WTC11 (cell line): ENCODE data around the gene KNL1. TPM values are rescaled to one million over a fixed set of nuclear protein-coding genes. Genes with fewer than 3 reads are reported as not detected.
A peak's percentile ranks its signal among the peaks of the same experiment; 100 is the strongest.

Experiments used
- ATAC-seq: fragments of 200-7000 bp; cut with Tn5 transposase; 2 replicates; pipeline ENCODE4 v1.10.0; 2021; ENCODE audit warnings: mild to moderate bottlenecking, moderate library complexity
- CTCF ChIA-PET: fragments of 300-600 bp; sonication (Branson Sonifier 250); formaldehyde crosslinking; loops from one replicate; lab custom pipeline; 2021; ENCODE audit warnings: antibody characterized with exemption; lab: Charles Lee
- POLR2A ChIA-PET: fragments of 350-600 bp; sonication (Branson Sonifier 250); formaldehyde crosslinking; loops from one replicate; lab custom pipeline; 2021; ENCODE audit warnings: antibody characterized with exemption; lab: Charles Lee
- DNase-seq: peaks from one replicate; pipeline ENCODE4 v3.0.0; 2021; ENCODE audit warnings: low spot score
- H3K27ac Mint-ChIP-seq: 2 replicates; pipeline ENCODE4 v1.8.0; 2021; ENCODE audit warnings: mixed read lengths
- H3K27me3 Mint-ChIP-seq: 2 replicates; pipeline ENCODE4 v1.8.0; 2021; ENCODE audit warnings: low read depth, mild to moderate bottlenecking, moderate library complexity, mixed read lengths
- H3K36me3 Mint-ChIP-seq: 2 replicates; pipeline ENCODE4 v1.8.0; 2021; ENCODE audit warnings: mixed read lengths
- H3K4me1 Mint-ChIP-seq: 2 replicates; pipeline ENCODE4 v1.8.0; 2022; ENCODE audit warnings: mixed read lengths
- H3K4me3 Mint-ChIP-seq: 2 replicates; pipeline ENCODE4 v1.8.0; 2021; ENCODE audit warnings: mild to moderate bottlenecking, moderate library complexity, mixed read lengths
- H3K9me3 Mint-ChIP-seq: 2 replicates; pipeline ENCODE4 v1.8.0; 2021; ENCODE audit warnings: mixed read lengths
- CBFB ChIP-seq: sonication (generic); formaldehyde crosslinking; IDR thresholded peaks from 2 replicates; pipeline ENCODE4 v1.8.1; 2022; ENCODE audit warnings: mild to moderate bottlenecking, low read depth, missing genetic modification reagents
- CREM ChIP-seq: sonication (generic); formaldehyde crosslinking; IDR thresholded peaks from 2 replicates; pipeline ENCODE4 v1.8.1; 2022; ENCODE audit warnings: mild to moderate bottlenecking, missing genetic modification reagents, moderate library complexity
- ELF4 ChIP-seq: sonication (generic); formaldehyde crosslinking; IDR thresholded peaks from 2 replicates; pipeline ENCODE4 v1.8.1; 2022; ENCODE audit warnings: low read depth, mild to moderate bottlenecking, moderate library complexity, missing genetic modification reagents
- ESRRA ChIP-seq: sonication (generic); formaldehyde crosslinking; IDR thresholded peaks from 2 replicates; pipeline ENCODE4 v1.8.1; 2022; ENCODE audit warnings: mild to moderate bottlenecking, missing genetic modification reagents, borderline replicate concordance
- ETV6 ChIP-seq: sonication (generic); formaldehyde crosslinking; IDR thresholded peaks from 2 replicates; pipeline ENCODE4 v1.8.1; 2022; ENCODE audit warnings: mild to moderate bottlenecking, missing genetic modification reagents
- FOXJ3 ChIP-seq: sonication (generic); formaldehyde crosslinking; IDR thresholded peaks from 2 replicates; pipeline ENCODE4 v1.9.0; 2021; ENCODE audit warnings: missing genetic modification reagents, mild to moderate bottlenecking, borderline replicate concordance
- FOXP1 ChIP-seq: sonication (generic); formaldehyde crosslinking; IDR thresholded peaks from 2 replicates; pipeline ENCODE4 v1.8.0; 2022; ENCODE audit warnings: missing genetic modification reagents, mild to moderate bottlenecking, moderate library complexity, borderline replicate concordance
- IRF2 ChIP-seq: sonication (generic); formaldehyde crosslinking; IDR thresholded peaks from 2 replicates; pipeline ENCODE4 v1.8.0; 2022; ENCODE audit warnings: low read depth, missing genetic modification reagents, borderline replicate concordance
- NFATC4 ChIP-seq: fragments of 250-450 bp; sonication (Bioruptor Pico); IDR thresholded peaks from 2 replicates; pipeline ENCODE4 v1.9.0; 2021; ENCODE audit warnings: mild to moderate bottlenecking
- NFE2L1 ChIP-seq: sonication (generic); formaldehyde crosslinking; IDR thresholded peaks from 2 replicates; pipeline ENCODE4 v1.8.1; 2023; ENCODE audit warnings: missing genetic modification reagents
- NR3C1 ChIP-seq: sonication (generic); formaldehyde crosslinking; conservative IDR thresholded peaks from 2 replicates; pipeline ENCODE4 v1.8.1; 2023; ENCODE audit warnings: low read depth, mild to moderate bottlenecking, missing genetic modification reagents
- OVOL2 ChIP-seq: fragments of 250-450 bp; sonication (Bioruptor Pico); IDR thresholded peaks from 2 replicates; pipeline ENCODE4 v1.9.0; 2021; ENCODE audit warnings: mild to moderate bottlenecking, borderline replicate concordance
- RORB ChIP-seq: fragments of 250-450 bp; sonication (Bioruptor Pico); IDR thresholded peaks from 2 replicates; pipeline ENCODE4 v1.9.0; 2021; ENCODE audit warnings: mild to moderate bottlenecking
- SMAD3 ChIP-seq: sonication (generic); formaldehyde crosslinking; IDR thresholded peaks from 2 replicates; pipeline ENCODE4 v1.8.0; 2022; ENCODE audit warnings: missing genetic modification reagents, mild to moderate bottlenecking, borderline replicate concordance
- TEAD1 ChIP-seq: sonication (generic); formaldehyde crosslinking; IDR thresholded peaks from 2 replicates; pipeline ENCODE4 v1.8.0; 2022; ENCODE audit warnings: mild to moderate bottlenecking, missing genetic modification reagents
- ZBTB21 ChIP-seq: sonication (generic); formaldehyde crosslinking; IDR thresholded peaks from 2 replicates; pipeline ENCODE4 v1.8.1; 2023; ENCODE audit warnings: mild to moderate bottlenecking, missing genetic modification reagents, borderline replicate concordance
- ZNF138 ChIP-seq: sonication (generic); formaldehyde crosslinking; conservative IDR thresholded peaks from 2 replicates; pipeline ENCODE4 v1.8.1; 2022; ENCODE audit warnings: mild to moderate bottlenecking, moderate library complexity, missing genetic modification reagents
- ZNF416 ChIP-seq: fragments of 250-450 bp; sonication (Bioruptor Pico); IDR thresholded peaks from 2 replicates; pipeline ENCODE4 v1.9.0; 2021; ENCODE audit warnings: mild to moderate bottlenecking, inconsistent platforms
- total RNA-seq: library from RNA; stranded (reverse); gene quantifications from 3 replicates; pipeline ENCODE4 v1.2.3, GENCODE V29; 2021
- TF ChIP-seq, protein P1 (sequence below): fragments of 250-450 bp; sonication (Bioruptor Pico); IDR thresholded peaks from 2 replicates; pipeline ENCODE4 v1.9.0; 2021; ENCODE audit warnings: mild to moderate bottlenecking, borderline replicate concordance
- TF ChIP-seq, protein P2 (sequence below): sonication (generic); formaldehyde crosslinking; IDR thresholded peaks from 2 replicates; pipeline ENCODE4 v1.8.1; 2023; ENCODE audit warnings: mild to moderate bottlenecking, moderate library complexity, missing genetic modification reagents
- TF ChIP-seq, protein P3 (sequence below): sonication (generic); formaldehyde crosslinking; IDR thresholded peaks from 2 replicates; pipeline ENCODE4 v1.8.1; 2022; ENCODE audit warnings: low read depth, missing genetic modification reagents, borderline replicate concordance
- TF ChIP-seq, protein P4 (sequence below): fragments of 250-450 bp; sonication (Bioruptor Pico); IDR thresholded peaks from 2 replicates; pipeline ENCODE4 v1.9.0; 2021; ENCODE audit warnings: mild to moderate bottlenecking
- TF ChIP-seq, protein P5 (sequence below): sonication (generic); formaldehyde crosslinking; IDR thresholded peaks from 2 replicates; pipeline ENCODE4 v1.8.1; 2022; ENCODE audit warnings: mild to moderate bottlenecking, missing genetic modification reagents, moderate library complexity, borderline replicate concordance
- TF ChIP-seq, protein P6 (sequence below): sonication (generic); formaldehyde crosslinking; IDR thresholded peaks from 2 replicates; pipeline ENCODE4 v1.8.0; 2022; ENCODE audit warnings: mild to moderate bottlenecking, missing genetic modification reagents
- TF ChIP-seq, protein P7 (sequence below): sonication (generic); formaldehyde crosslinking; IDR thresholded peaks from 2 replicates; pipeline ENCODE4 v1.8.0; 2023; ENCODE audit warnings: missing genetic modification reagents
- TF ChIP-seq, protein P8 (sequence below): sonication (generic); formaldehyde crosslinking; conservative IDR thresholded peaks from 2 replicates; pipeline ENCODE4 v1.8.1; 2022; ENCODE audit warnings: mild to moderate bottlenecking, missing genetic modification reagents

KNL1 gene
- total RNA-seq, 1 experiment from 2014 or later, result 24.0 TPM

DNA sequence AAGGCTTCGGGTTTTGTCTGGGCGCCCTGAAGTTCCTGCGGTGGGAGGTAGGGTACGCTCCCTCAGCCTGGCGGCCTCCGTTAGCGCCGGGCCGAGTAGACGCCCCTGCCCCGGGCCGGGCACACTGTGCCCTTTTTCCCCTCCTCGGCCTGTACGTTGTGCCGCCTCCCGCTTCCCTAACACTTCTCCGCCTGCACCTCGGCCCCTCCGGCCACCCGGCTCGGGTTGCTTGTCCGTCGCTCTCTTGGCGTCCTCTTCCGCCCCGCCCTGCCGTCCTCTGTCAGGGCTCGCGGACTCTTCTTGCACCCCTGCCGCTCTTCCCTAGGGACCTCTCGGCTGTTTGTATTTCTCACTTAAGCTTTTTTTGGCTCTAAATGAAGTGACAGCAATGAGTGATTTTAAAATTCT lies 384 bp downstream of the KNL1 start (continued):
- TF ChIP-seq, protein P1, sequence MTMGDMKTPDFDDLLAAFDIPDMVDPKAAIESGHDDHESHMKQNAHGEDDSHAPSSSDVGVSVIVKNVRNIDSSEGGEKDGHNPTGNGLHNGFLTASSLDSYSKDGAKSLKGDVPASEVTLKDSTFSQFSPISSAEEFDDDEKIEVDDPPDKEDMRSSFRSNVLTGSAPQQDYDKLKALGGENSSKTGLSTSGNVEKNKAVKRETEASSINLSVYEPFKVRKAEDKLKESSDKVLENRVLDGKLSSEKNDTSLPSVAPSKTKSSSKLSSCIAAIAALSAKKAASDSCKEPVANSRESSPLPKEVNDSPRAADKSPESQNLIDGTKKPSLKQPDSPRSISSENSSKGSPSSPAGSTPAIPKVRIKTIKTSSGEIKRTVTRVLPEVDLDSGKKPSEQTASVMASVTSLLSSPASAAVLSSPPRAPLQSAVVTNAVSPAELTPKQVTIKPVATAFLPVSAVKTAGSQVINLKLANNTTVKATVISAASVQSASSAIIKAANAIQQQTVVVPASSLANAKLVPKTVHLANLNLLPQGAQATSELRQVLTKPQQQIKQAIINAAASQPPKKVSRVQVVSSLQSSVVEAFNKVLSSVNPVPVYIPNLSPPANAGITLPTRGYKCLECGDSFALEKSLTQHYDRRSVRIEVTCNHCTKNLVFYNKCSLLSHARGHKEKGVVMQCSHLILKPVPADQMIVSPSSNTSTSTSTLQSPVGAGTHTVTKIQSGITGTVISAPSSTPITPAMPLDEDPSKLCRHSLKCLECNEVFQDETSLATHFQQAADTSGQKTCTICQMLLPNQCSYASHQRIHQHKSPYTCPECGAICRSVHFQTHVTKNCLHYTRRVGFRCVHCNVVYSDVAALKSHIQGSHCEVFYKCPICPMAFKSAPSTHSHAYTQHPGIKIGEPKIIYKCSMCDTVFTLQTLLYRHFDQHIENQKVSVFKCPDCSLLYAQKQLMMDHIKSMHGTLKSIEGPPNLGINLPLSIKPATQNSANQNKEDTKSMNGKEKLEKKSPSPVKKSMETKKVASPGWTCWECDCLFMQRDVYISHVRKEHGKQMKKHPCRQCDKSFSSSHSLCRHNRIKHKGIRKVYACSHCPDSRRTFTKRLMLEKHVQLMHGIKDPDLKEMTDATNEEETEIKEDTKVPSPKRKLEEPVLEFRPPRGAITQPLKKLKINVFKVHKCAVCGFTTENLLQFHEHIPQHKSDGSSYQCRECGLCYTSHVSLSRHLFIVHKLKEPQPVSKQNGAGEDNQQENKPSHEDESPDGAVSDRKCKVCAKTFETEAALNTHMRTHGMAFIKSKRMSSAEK (CRISPR knock-in tag), result no peak
- TF ChIP-seq IRF2 (CRISPR knock-in tag), result no peak
- no peak for TF ChIP-seq ESRRA (CRISPR knock-in tag)
- TF ChIP-seq ETV6 (CRISPR knock-in tag), result no peak
- TF ChIP-seq FOXJ3, result no peak
- 0 out of 2 replicates have a peak, but pooled peaks have one; percentile 13 for TF ChIP-seq SMAD3
- TF ChIP-seq OVOL2 (CRISPR knock-in tag), result no peak
- TF ChIP-seq, protein P2, sequence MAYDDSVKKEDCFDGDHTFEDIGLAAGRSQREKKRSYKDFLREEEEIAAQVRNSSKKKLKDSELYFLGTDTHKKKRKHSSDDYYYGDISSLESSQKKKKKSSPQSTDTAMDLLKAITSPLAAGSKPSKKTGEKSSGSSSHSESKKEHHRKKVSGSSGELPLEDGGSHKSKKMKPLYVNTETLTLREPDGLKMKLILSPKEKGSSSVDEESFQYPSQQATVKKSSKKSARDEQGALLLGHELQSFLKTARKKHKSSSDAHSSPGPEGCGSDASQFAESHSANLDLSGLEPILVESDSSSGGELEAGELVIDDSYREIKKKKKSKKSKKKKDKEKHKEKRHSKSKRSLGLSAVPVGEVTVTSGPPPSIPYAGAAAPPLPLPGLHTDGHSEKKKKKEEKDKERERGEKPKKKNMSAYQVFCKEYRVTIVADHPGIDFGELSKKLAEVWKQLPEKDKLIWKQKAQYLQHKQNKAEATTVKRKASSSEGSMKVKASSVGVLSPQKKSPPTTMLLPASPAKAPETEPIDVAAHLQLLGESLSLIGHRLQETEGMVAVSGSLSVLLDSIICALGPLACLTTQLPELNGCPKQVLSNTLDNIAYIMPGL (CRISPR knock-in tag), result peak; percentile 80
- TF ChIP-seq, protein P3, sequence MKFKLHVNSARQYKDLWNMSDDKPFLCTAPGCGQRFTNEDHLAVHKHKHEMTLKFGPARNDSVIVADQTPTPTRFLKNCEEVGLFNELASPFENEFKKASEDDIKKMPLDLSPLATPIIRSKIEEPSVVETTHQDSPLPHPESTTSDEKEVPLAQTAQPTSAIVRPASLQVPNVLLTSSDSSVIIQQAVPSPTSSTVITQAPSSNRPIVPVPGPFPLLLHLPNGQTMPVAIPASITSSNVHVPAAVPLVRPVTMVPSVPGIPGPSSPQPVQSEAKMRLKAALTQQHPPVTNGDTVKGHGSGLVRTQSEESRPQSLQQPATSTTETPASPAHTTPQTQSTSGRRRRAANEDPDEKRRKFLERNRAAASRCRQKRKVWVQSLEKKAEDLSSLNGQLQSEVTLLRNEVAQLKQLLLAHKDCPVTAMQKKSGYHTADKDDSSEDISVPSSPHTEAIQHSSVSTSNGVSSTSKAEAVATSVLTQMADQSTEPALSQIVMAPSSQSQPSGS (CRISPR knock-in tag), result no peak
- TF ChIP-seq NR3C1, result no peak

DNA sequence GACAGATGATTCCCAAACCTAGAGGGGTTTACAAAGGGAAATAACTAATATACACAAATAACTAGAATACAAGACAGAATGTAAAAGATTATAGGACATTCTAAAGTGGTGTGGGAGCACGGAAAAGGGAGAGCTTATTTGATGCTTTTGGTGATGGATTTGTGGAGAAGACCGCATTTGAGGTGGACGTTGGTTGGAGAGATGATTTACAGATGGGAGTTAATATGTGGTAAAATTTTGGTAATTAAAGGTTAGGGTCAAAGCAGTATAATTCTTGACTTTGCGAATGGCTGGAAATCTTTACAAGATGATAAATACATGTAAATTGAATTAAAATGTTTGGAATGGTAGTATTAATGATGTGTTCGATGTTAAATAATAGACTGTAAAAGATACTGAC lies 1.2 kb downstream of the KNL1 start:
- Mint-ChIP-seq H3K9me3 (no peaks in the 10 kb centered on the region), H3K27me3 (no peaks in the 10 kb centered on the region; the same call in 1 of the 2 replicates), H3K36me3 (no peaks in the 10 kb centered on the region), H3K4me1 (peaks cover 27% of the 10 kb centered on the region), H3K27ac (no peak overlapping the region), H3K4me3 (peak overlapping the region; percentile 92)
- ATAC-seq (no peak), DNase-seq (no peak)
- TF ChIP-seq, protein P4, sequence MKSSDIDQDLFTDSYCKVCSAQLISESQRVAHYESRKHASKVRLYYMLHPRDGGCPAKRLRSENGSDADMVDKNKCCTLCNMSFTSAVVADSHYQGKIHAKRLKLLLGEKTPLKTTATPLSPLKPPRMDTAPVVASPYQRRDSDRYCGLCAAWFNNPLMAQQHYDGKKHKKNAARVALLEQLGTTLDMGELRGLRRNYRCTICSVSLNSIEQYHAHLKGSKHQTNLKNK (CRISPR knock-in tag), result no peak
- TF ChIP-seq, protein P5, sequence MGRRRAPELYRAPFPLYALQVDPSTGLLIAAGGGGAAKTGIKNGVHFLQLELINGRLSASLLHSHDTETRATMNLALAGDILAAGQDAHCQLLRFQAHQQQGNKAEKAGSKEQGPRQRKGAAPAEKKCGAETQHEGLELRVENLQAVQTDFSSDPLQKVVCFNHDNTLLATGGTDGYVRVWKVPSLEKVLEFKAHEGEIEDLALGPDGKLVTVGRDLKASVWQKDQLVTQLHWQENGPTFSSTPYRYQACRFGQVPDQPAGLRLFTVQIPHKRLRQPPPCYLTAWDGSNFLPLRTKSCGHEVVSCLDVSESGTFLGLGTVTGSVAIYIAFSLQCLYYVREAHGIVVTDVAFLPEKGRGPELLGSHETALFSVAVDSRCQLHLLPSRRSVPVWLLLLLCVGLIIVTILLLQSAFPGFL, result no peak
- no peak for TF ChIP-seq NFATC4 (CRISPR knock-in tag)
- no peak for TF ChIP-seq RORB (CRISPR knock-in tag)
- no peak for TF ChIP-seq ZNF416 (CRISPR knock-in tag)
- no peak for TF ChIP-seq ZNF138
- TF ChIP-seq, protein P6, sequence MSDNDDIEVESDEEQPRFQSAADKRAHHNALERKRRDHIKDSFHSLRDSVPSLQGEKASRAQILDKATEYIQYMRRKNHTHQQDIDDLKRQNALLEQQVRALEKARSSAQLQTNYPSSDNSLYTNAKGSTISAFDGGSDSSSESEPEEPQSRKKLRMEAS (CRISPR knock-in tag), result no peak
- TF ChIP-seq NR3C1, result no peak
- no peak for TF ChIP-seq NFE2L1 (CRISPR knock-in tag)
- TF ChIP-seq ELF4 (CRISPR knock-in tag), result no peak
- TF ChIP-seq CREM, result no peak
- TF ChIP-seq CBFB (CRISPR knock-in tag), result no peak
- TF ChIP-seq, protein P7, sequence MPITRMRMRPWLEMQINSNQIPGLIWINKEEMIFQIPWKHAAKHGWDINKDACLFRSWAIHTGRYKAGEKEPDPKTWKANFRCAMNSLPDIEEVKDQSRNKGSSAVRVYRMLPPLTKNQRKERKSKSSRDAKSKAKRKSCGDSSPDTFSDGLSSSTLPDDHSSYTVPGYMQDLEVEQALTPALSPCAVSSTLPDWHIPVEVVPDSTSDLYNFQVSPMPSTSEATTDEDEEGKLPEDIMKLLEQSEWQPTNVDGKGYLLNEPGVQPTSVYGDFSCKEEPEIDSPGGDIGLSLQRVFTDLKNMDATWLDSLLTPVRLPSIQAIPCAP (CRISPR knock-in tag), result no peak
- TF ChIP-seq, protein P8, sequence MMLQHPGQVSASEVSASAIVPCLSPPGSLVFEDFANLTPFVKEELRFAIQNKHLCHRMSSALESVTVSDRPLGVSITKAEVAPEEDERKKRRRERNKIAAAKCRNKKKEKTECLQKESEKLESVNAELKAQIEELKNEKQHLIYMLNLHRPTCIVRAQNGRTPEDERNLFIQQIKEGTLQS (CRISPR knock-in tag), result no peak
- TF ChIP-seq FOXP1 (CRISPR knock-in tag), result no peak
- no peak for TF ChIP-seq TEAD1
- TF ChIP-seq ZBTB21, result no peak
- POLR2A ChIA-PET, result interaction anchor here (1.0 kb wide), 1 partner anchor 26 kb away, joined by 3 read pairs; the partner anchor contains the start of gene RPUSD2
- CTCF ChIA-PET, result interaction anchor here (0.6 to 1.0 kb wide), 2 partner anchors 193 to 264 kb away, joined by 3 read pairs; no protein-coding TSS in a partner anchor
